ENCODE results near the gene CCR6. TPM values are rescaled to one million over a fixed set of nuclear protein-coding genes. Genes with fewer than 3 reads are reported as not detected.

CCR6 gene
- total RNA-seq, 1 experiment from 2014 or later = not detected

DNA sequence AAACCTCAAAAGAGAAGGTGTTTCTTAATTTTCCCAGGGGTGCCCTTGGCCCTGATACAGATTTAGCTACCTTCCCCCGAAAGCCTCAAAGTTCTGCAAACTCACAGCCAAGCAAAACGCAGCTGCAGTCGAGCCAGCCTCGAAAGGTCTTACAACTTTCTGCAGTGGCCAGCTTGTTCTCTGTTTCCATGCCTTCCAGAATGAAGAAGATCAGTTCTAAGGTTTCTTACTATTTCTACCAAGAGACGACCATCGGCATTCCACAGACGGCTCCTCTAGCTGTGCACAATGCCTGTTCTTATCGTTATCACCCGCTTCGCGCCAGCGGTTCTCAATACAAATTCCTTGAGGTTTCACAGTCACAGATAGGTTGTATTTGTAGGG, 28.5 kb upstream of the CCR6 start:
- no peak overlapping the region for H3K4me2 ChIP-seq (ENCODE audit: low read depth, low read length, poor library complexity, severe bottlenecking)
- no peaks in the 10 kb centered on the region for H3K36me3 ChIP-seq (ENCODE audit: insufficient read depth, low read length)
- H3K79me2 ChIP-seq (ENCODE audit: low read length) = no peaks in the 10 kb centered on the region
- H3K9me3 ChIP-seq (ENCODE audit: low read length) = no peaks in the 10 kb centered on the region
- no peak overlapping the region for H2AFZ ChIP-seq (ENCODE audit: low read length)
- no peak overlapping the region for H3K9ac ChIP-seq (ENCODE audit: low read length)
- H3K4me3 ChIP-seq (ENCODE audit: low read length) = no peak overlapping the region
- no peaks in the 10 kb centered on the region for H3K27me3 ChIP-seq (ENCODE audit: low read length)
- peak; percentile 71 for DNase-seq
- H3K9me2 ChIP-seq (replicated peaks; ENCODE audit: insufficient read depth, low read length) = no peaks in the 10 kb centered on the region
- H3K27ac ChIP-seq (ENCODE audit: low read length) = no peak overlapping the region
- H4K20me1 ChIP-seq (ENCODE audit: insufficient read depth, low read depth, low read length) = no peaks in the 10 kb centered on the region; the same call in 1 of the 2 replicates
- peaks cover 32% of the 10 kb centered on the region for H3K4me1 ChIP-seq (ENCODE audit: low read length)

DNA sequence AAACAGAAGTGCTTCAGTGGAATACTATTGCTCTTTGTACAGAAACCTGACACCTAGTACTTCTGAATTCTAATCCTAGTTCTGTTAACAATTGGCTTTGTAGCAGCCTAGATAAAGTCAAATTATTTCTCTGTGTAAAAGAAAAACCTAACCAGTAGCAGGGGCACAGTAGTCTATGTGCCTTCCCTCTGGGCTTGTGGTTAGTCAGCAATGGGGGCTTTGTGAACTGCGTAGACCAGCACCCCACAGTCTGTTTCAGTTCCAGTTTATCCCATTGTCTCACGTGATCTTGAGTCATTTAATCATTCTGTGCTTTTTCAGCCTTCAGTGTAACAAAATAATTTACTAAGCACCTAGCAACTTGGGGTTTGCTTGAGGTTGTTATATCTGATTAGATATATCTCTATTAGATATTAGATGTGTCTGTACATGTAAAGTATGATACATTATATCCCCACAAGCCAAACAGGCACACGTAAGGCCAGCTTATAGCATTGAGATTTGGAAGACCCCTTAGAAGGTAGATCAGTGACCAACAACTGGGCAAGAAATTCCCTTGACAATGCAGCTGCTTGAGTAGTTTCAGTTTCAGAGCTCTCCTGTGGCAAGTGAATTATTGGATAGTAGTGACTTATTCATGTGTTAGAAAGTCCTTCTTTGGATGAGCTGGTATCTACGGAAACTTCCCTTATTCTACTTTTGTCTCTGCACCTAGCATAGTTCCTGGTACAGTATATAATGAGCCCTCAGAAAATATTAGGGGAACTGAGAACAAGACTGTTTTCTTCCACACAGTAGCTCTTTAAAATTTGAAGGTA, 27.9 kb upstream of the CCR6 start:
- Histone ChIP-seq H4K20me1 (ENCODE audit: insufficient read depth, low read depth, low read length) (no peaks in the 10 kb centered on the region; the same call in 1 of the 2 replicates), H3K4me1 (ENCODE audit: low read length) (peaks cover 26% of the 10 kb centered on the region), H3K27ac (ENCODE audit: low read length) (no peak overlapping the region), H3K27me3 (ENCODE audit: low read length) (no peaks in the 10 kb centered on the region), H3K4me2 (ENCODE audit: low read depth, low read length, poor library complexity, severe bottlenecking) (no peak overlapping the region), H3K9me3 (ENCODE audit: low read length) (no peaks in the 10 kb centered on the region), H3K9ac (ENCODE audit: low read length) (no peak overlapping the region), H3K9me2 (replicated peaks; ENCODE audit: insufficient read depth, low read length) (no peaks in the 10 kb centered on the region), H3K4me3 (ENCODE audit: low read length) (no peak overlapping the region), H3K36me3 (ENCODE audit: insufficient read depth, low read length) (no peaks in the 10 kb centered on the region), H3K79me2 (ENCODE audit: low read length) (no peaks in the 10 kb centered on the region), H2AFZ (ENCODE audit: low read length) (no peak overlapping the region)
- DNase-seq = peak; percentile 22

DNA sequence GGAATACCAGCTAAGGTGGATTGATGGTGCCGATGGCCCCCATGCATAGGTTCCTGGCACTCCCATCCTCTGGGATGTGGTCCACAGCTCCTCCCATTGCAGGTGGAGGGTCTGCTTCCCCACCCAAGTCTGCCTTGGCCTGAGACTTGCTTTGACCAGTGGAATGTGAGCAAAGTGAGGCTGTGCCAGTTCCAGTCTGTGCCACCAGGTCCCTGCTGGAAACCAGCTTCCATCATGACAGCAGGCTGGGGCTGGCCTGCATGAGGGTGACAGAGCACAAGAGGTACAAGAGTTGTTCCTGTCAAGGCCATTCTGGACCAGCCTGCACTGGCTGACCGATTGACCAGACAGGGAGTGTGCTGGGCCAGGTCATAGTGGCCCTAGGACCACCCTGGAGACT, 27.0 kb upstream of the CCR6 start:
- Histone ChIP-seq H2AFZ (ENCODE audit: low read length) (no peak overlapping the region), H3K27me3 (ENCODE audit: low read length) (no peaks in the 10 kb centered on the region), H3K4me3 (ENCODE audit: low read length) (no peak overlapping the region), H3K27ac (ENCODE audit: low read length) (no peak overlapping the region), H3K9me3 (ENCODE audit: low read length) (no peaks in the 10 kb centered on the region), H3K9ac (ENCODE audit: low read length) (no peak overlapping the region), H3K4me2 (ENCODE audit: low read depth, low read length, poor library complexity, severe bottlenecking) (no peak overlapping the region), H3K79me2 (ENCODE audit: low read length) (no peaks in the 10 kb centered on the region), H3K4me1 (ENCODE audit: low read length) (peaks cover 23% of the 10 kb centered on the region), H3K36me3 (ENCODE audit: insufficient read depth, low read length) (no peaks in the 10 kb centered on the region), H4K20me1 (ENCODE audit: insufficient read depth, low read depth, low read length) (no peaks in the 10 kb centered on the region; the same call in 1 of the 2 replicates), H3K9me2 (replicated peaks; ENCODE audit: insufficient read depth, low read length) (no peaks in the 10 kb centered on the region)
- DNase-seq = no peak

DNA sequence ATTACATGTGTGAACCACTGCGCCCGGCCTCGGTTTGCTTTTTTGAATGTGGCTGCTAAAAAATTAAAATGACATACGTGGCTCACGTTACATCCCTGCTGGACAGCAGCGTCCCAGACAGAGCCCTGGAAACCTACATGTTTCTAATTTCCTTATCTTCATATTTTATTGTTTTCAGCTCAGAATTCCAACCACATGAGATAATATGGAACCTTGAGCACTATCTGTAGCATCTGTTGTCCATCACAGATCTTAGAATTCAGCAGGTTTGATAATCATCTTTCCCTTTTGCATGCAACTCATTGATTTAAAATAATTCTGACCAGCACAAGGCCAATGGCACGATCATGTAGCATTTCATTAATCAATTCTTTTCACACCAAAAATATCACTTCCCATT, 25.9 kb upstream of the CCR6 start:
- H3K27me3 ChIP-seq (ENCODE audit: low read length) = no peaks in the 10 kb centered on the region
- H3K9ac ChIP-seq (ENCODE audit: low read length) = no peak overlapping the region
- no peaks in the 10 kb centered on the region for H3K9me2 ChIP-seq (replicated peaks; ENCODE audit: insufficient read depth, low read length)
- no peak overlapping the region for H2AFZ ChIP-seq (ENCODE audit: low read length)
- H3K27ac ChIP-seq (ENCODE audit: low read length) = no peak overlapping the region
- H3K79me2 ChIP-seq (ENCODE audit: low read length) = no peaks in the 10 kb centered on the region
- H3K4me1 ChIP-seq (ENCODE audit: low read length) = peaks cover 19% of the 10 kb centered on the region
- no peaks in the 10 kb centered on the region for H3K36me3 ChIP-seq (ENCODE audit: insufficient read depth, low read length)
- no peak overlapping the region for H3K4me3 ChIP-seq (ENCODE audit: low read length)
- no peaks in the 10 kb centered on the region for H3K9me3 ChIP-seq (ENCODE audit: low read length)
- H4K20me1 ChIP-seq (ENCODE audit: insufficient read depth, low read depth, low read length) = no peaks in the 10 kb centered on the region; the same call in 1 of the 2 replicates
- no peak overlapping the region for H3K4me2 ChIP-seq (ENCODE audit: low read depth, low read length, poor library complexity, severe bottlenecking)
- no peak for DNase-seq

DNA sequence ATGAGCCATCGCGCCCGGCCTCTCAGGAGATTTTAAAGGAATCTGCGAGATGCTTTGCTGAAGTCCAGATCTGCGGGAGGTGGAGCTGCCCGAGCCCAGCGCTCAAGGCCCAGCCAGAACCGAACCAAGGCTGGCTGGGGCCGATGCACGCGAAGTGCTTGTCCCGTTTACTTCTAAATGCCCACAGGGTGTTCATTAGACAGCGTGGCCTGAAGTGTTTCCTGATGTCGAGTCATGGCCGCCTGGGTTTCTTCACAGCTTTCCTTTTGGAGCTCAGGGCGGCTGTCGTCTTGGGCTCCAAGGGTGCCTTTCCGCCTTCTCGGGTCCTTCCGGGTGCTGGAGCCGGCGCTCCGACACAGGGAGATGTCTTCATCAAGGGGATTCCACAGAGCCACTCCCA, 25.1 kb upstream of the CCR6 start:
- Histone ChIP-seq H3K4me3 (ENCODE audit: low read length) (no peak overlapping the region), H3K9me2 (replicated peaks; ENCODE audit: insufficient read depth, low read length) (no peaks in the 10 kb centered on the region), H3K4me2 (ENCODE audit: low read depth, low read length, poor library complexity, severe bottlenecking) (no peak overlapping the region), H3K9me3 (ENCODE audit: low read length) (no peaks in the 10 kb centered on the region), H3K9ac (ENCODE audit: low read length) (no peak overlapping the region), H4K20me1 (ENCODE audit: insufficient read depth, low read depth, low read length) (no peaks in the 10 kb centered on the region; the same call in 1 of the 2 replicates), H3K27me3 (ENCODE audit: low read length) (no peaks in the 10 kb centered on the region), H3K79me2 (ENCODE audit: low read length) (no peaks in the 10 kb centered on the region), H3K4me1 (ENCODE audit: low read length) (peaks cover 20% of the 10 kb centered on the region), H3K36me3 (ENCODE audit: insufficient read depth, low read length) (no peaks in the 10 kb centered on the region), H3K27ac (ENCODE audit: low read length) (no peak overlapping the region), H2AFZ (ENCODE audit: low read length) (no peak overlapping the region)
- no peak for DNase-seq

DNA sequence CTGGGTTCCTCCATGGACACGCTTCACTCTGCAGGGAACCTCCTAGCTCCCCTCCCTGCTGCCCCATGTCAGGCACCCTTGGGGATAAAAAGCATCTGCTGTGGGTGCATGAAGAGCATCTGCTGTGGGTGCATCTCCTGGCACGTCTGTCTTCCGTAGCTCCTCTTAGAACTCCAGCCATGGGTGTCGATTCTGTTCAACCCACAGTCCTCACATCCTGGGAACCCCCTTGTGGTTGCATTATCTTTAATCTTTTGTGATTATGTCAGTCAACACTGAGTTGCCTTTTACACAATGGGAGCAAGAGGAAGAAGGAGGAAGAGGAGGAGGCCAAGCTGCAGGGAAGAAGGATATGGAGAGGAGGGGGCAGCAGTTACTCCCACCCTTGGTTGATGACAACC, 24.1 kb upstream of the CCR6 start:
- peaks cover 30% of the 10 kb centered on the region for H3K4me1 ChIP-seq (ENCODE audit: low read length)
- no peaks in the 10 kb centered on the region for H3K36me3 ChIP-seq (ENCODE audit: insufficient read depth, low read length)

DNA sequence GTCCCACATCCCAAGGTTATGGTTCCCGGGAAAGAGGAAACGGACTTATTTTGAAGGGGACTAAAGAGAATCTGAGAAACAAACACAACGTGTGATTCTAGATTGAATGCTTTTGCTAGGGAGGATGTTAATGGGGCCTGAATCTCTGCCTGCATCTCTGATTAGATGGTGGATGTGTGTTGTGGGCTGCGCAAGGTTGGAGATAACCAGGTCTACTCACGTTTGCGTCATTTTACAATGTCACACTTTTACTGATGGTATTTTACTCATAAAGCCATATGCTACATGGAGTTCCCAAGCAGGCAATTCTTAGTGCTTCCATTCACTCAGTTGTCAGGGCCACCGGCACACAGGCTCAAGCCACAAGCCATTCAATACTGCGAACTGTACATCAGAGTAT, 23.2 kb upstream of the CCR6 start:
- peaks cover 22% of the 10 kb centered on the region for H3K4me1 ChIP-seq (ENCODE audit: low read length)
- no peaks in the 10 kb centered on the region for H3K36me3 ChIP-seq (ENCODE audit: insufficient read depth, low read length)
- H3K4me3 ChIP-seq (ENCODE audit: low read length) = no peak overlapping the region
- no peak overlapping the region for H3K9ac ChIP-seq (ENCODE audit: low read length)
- H3K9me3 ChIP-seq (ENCODE audit: low read length) = no peaks in the 10 kb centered on the region
- H2AFZ ChIP-seq (ENCODE audit: low read length) = no peak overlapping the region
- H3K9me2 ChIP-seq (replicated peaks; ENCODE audit: insufficient read depth, low read length) = no peaks in the 10 kb centered on the region
- no peaks in the 10 kb centered on the region for H3K79me2 ChIP-seq (ENCODE audit: low read length)
- H3K27me3 ChIP-seq (ENCODE audit: low read length) = no peaks in the 10 kb centered on the region
- H4K20me1 ChIP-seq (ENCODE audit: insufficient read depth, low read depth, low read length) = peaks cover 6% of the 10 kb centered on the region
- no peak overlapping the region for H3K4me2 ChIP-seq (ENCODE audit: low read depth, low read length, poor library complexity, severe bottlenecking)
- DNase-seq = no peak
- H3K27ac ChIP-seq (ENCODE audit: low read length) = no peak overlapping the region

More for the DNA sequence above, 24.1 kb upstream of the CCR6 start:
- Histone ChIP-seq H3K4me2 (ENCODE audit: low read depth, low read length, poor library complexity, severe bottlenecking) (no peak overlapping the region), H3K9me2 (replicated peaks; ENCODE audit: insufficient read depth, low read length) (no peaks in the 10 kb centered on the region), H3K79me2 (ENCODE audit: low read length) (no peaks in the 10 kb centered on the region), H3K27ac (ENCODE audit: low read length) (no peak overlapping the region), H3K9me3 (ENCODE audit: low read length) (no peaks in the 10 kb centered on the region), H4K20me1 (ENCODE audit: insufficient read depth, low read depth, low read length) (peaks cover 6% of the 10 kb centered on the region), H2AFZ (ENCODE audit: low read length) (no peak overlapping the region), H3K4me3 (ENCODE audit: low read length) (no peak overlapping the region), H3K9ac (ENCODE audit: low read length) (no peak overlapping the region), H3K27me3 (ENCODE audit: low read length) (no peaks in the 10 kb centered on the region)
- no peak for DNase-seq

DNA sequence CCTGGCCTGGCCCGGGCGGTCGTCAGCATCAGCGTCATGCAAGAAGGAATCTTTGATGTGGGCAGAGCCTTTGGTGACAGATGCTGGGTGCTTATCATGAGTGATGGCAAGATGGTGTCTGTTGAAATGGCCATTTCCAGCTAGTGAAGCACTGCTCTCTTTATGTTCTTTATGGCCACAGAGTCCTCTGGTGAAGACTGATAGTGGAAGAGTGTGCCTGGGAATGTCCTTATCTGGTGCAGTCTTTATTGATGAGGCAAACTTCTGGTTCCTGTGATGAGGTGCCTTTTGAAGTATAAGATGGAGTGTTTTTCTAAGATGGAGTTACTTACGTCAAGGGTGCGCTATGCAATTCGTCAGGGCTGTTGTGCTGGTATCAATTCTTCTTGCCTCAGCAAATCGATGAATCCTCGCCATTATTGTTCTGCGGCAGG, 22.6 kb upstream of the CCR6 start:
- H3K36me3 ChIP-seq (ENCODE audit: insufficient read depth, low read length) = no peaks in the 10 kb centered on the region
- no peak overlapping the region for H3K4me3 ChIP-seq (ENCODE audit: low read length)
- no peak overlapping the region for H3K27ac ChIP-seq (ENCODE audit: low read length)
- no peaks in the 10 kb centered on the region for H3K27me3 ChIP-seq (ENCODE audit: low read length)
- peaks cover 17% of the 10 kb centered on the region for H3K4me1 ChIP-seq (ENCODE audit: low read length)
- no peaks in the 10 kb centered on the region for H3K79me2 ChIP-seq (ENCODE audit: low read length)
- H3K9ac ChIP-seq (ENCODE audit: low read length) = no peak overlapping the region
- H4K20me1 ChIP-seq (ENCODE audit: insufficient read depth, low read depth, low read length) = peaks cover 6% of the 10 kb centered on the region
- H3K9me2 ChIP-seq (replicated peaks; ENCODE audit: insufficient read depth, low read length) = no peaks in the 10 kb centered on the region
- no peak for DNase-seq
- no peak overlapping the region for H2AFZ ChIP-seq (ENCODE audit: low read length)
- H3K9me3 ChIP-seq (ENCODE audit: low read length) = no peaks in the 10 kb centered on the region
- H3K4me2 ChIP-seq (ENCODE audit: low read depth, low read length, poor library complexity, severe bottlenecking) = no peak overlapping the region
